ENCODE results near the gene CAP1. TPM values are rescaled to one million over a fixed set of nuclear protein-coding genes. Genes with fewer than 3 reads are reported as not detected.

CAP1 gene
- total RNA-seq: 252 TPM

GRCh38 chr1:40040511-40041465 is at the start of gene CAP1:
Gene CAP1, plus strand, starts transcription at chr1:40040729. Its CDS starts 18,618 bp downstream, at chr1:40059347.
- Histone ChIP-seq H3K4me1 (peaks cover 20 to 47% of the 10 kb centered on the region in 2 donors), H3K27me3 (no peaks in the 10 kb centered on the region), H3K27ac (peak within 1 kb of the TSS; percentile 99 to 100), H3K36me3 (no peaks in the 10 kb centered on the region), H3K9me3 (no peaks in the 10 kb centered on the region), H3K4me3 (peak within 1 kb of the TSS; percentile 89 to 92)
- peak; percentile 96 to 100 for DNase-seq (ENCODE audit: low spot score in 2 of 2)
- intact Hi-C loops (cut with DNase I): loop anchor here (2.0 to 10.0 kb wide), 2 partner anchors 224 to 1176 kb away; no protein-coding TSS in a partner anchor
- no peak for TF ChIP-seq CTCF (IDR thresholded peaks at IDR 0.05)

GRCh38 chr1:39992234-39992633 is 48.3 kb upstream of the CAP1 start:
- H3K4me1 ChIP-seq: no peaks in the 10 kb centered on the region
- no peak overlapping the region for H3K27ac ChIP-seq
- intact Hi-C loops (cut with DNase I): no loop called here
- H3K36me3 ChIP-seq: no peaks in the 10 kb centered on the region
- no peak overlapping the region for H3K4me3 ChIP-seq
- H3K27me3 ChIP-seq: no peaks in the 10 kb centered on the region
- no peak for DNase-seq (ENCODE audit: low spot score in 2 of 2)
- no peaks in the 10 kb centered on the region for H3K9me3 ChIP-seq
- no peak for TF ChIP-seq CTCF (IDR thresholded peaks at IDR 0.05)

- H3K4me3 ChIP-seq: no peak overlapping the region
- no peaks in the 10 kb centered on the region for H3K4me1 ChIP-seq
- no peak for DNase-seq (ENCODE audit: low spot score in 2 of 2)
- intact Hi-C loops (cut with DNase I): no loop called here
- no peaks in the 10 kb centered on the region for H3K9me3 ChIP-seq
- H3K27ac ChIP-seq: no peak overlapping the region
- TF ChIP-seq CTCF (IDR thresholded peaks at IDR 0.05): no peak
- H3K36me3 ChIP-seq: no peaks in the 10 kb centered on the region
- H3K27me3 ChIP-seq: no peaks in the 10 kb centered on the region
Observed at GRCh38 chr1:39992888-39993287, 47.6 kb upstream of the CAP1 start.

DNA sequence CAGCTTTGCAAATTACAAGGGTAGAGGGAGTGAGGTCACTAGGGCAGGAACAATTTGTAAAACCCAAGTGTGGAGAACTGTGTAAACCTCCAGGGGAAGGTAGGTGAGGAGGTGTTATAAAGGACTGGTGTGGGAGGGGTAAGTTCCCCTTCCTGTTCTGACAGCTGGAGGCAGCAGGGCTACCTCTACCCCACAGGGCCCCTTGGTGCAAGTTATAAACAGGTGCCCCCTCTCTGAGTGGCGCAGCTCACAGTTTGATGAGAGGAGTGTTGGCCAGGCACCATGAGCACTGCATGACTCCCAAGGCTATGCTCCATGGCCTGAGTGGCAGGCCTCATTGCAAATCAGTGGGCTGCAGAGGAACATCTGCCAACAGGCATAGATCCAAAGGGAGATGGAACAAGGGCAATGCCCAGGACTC is 44.5 kb upstream of the CAP1 start:
- intact Hi-C loops (cut with DNase I): no loop called here
- Histone ChIP-seq H3K4me3 (no peak overlapping the region), H3K27me3 (no peaks in the 10 kb centered on the region), H3K27ac (no peak overlapping the region), H3K36me3 (no peaks in the 10 kb centered on the region), H3K4me1 (no peaks in the 10 kb centered on the region), H3K9me3 (no peaks in the 10 kb centered on the region)
- DNase-seq (ENCODE audit: low spot score in 2 of 2): no peak
- no peak for TF ChIP-seq CTCF (IDR thresholded peaks at IDR 0.05)

DNA sequence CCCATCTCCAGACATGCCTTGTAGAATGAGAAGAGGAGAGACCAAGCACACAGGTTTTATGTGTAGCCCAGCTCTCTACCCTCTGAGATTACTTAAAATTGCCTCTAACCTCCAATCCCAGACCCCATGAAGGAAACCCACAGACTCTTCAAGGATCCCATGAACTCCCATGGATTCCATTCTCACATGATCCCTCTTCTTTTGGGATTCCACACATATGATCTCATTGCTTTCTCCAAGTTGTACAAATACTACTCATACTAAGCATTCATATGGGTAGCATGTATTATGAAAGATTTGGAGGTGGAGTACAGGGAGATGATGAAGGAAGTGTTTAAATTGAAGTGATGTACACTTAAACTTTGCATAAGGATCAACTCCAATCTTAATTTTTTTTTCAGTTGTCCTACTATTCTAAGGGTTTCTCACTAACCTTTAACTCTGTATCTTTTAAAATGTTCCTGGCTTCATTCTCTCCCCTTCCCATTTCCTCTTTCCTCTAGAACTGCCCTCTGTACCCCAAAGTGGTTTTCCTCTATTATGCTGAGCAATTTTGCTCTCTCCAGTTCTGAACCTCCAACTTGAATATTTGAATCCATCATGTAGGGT is 44.0 kb upstream of the CAP1 start:
- no peaks in the 10 kb centered on the region for H3K27me3 ChIP-seq
- DNase-seq (ENCODE audit: low spot score in 2 of 2): no peak
- no peak for TF ChIP-seq CTCF (IDR thresholded peaks at IDR 0.05)
- no peaks in the 10 kb centered on the region for H3K9me3 ChIP-seq
- no peak overlapping the region for H3K27ac ChIP-seq
- intact Hi-C loops (cut with DNase I): no loop called here
- H3K36me3 ChIP-seq: no peaks in the 10 kb centered on the region
- no peaks in the 10 kb centered on the region for H3K4me1 ChIP-seq
- H3K4me3 ChIP-seq: no peak overlapping the region

Data from ascending aorta (tissue), 2 donors.